Ovary (tissue), 3 donors: Measurements from ENCODE around the gene FAM20A.

Source experiments
- POLR2A ChIP-seq: fragments of 450-650 bp; IDR thresholded peaks from one replicate; pipeline ENCODE4 v1.6.1; 2017; ENCODE audit warnings: antibody characterized with exemption, mild to moderate bottlenecking, moderate library complexity
- TF ChIP-seq, protein P1 (sequence below), 3 donors: fragments of 450-650 bp in 2 of 3; fragments of 200-600 bp in 1 of 3; IDR thresholded peaks; one replicate each; pipeline versions ENCODE4 v1.5.1 to v1.8.0; 2016 to 2022; ENCODE audit warnings: antibody characterized with exemption in 3 of 3, mild to moderate bottlenecking in 1 of 3
- donor health status: DM: no; HTN: no; CAD: no.

DNA sequence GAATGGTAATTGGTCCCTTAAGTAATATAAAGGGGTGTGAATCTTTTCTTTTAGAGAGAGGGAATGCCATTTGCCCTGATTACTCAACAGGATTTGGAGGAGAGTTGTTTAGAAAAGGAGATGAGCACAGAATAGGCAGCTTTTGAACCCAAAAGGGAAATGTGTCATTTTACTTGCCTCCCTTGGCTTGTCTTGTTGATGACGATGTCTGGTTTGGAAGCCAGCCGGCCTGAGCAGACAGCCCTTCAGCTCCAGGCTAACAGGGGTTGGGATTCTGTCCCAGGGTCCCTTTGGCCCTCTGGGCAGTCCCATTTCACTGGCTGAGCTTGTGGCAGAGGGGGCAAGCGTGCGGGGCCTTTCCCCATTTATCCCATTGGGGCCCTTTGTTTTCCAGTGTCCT, 111.2 kb downstream of the FAM20A start:
- TF ChIP-seq, protein P1, sequence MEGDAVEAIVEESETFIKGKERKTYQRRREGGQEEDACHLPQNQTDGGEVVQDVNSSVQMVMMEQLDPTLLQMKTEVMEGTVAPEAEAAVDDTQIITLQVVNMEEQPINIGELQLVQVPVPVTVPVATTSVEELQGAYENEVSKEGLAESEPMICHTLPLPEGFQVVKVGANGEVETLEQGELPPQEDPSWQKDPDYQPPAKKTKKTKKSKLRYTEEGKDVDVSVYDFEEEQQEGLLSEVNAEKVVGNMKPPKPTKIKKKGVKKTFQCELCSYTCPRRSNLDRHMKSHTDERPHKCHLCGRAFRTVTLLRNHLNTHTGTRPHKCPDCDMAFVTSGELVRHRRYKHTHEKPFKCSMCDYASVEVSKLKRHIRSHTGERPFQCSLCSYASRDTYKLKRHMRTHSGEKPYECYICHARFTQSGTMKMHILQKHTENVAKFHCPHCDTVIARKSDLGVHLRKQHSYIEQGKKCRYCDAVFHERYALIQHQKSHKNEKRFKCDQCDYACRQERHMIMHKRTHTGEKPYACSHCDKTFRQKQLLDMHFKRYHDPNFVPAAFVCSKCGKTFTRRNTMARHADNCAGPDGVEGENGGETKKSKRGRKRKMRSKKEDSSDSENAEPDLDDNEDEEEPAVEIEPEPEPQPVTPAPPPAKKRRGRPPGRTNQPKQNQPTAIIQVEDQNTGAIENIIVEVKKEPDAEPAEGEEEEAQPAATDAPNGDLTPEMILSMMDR (IDR thresholded peaks at IDR 0.05): no peak
- no peak for TF ChIP-seq POLR2A
